Measurements from ENCODE around the gene FLT1.

FLT1 gene

GRCh38 chr13:28527629-28528028, 32.7 kb upstream of the FLT1 start:
- no peak for DNase-seq (ENCODE audit: low read depth, low spot score)

- DNase-seq (ENCODE audit: low read depth, low spot score), result no peak
Observed at GRCh38 chr13:28526876-28527275, 31.9 kb upstream of the FLT1 start.

GRCh38 chr13:28522871-28523270, 27.9 kb upstream of the FLT1 start:
- no peak for DNase-seq (ENCODE audit: low read depth, low spot score)

GRCh38 chr13:28513745-28514144, 18.8 kb upstream of the FLT1 start:
- no peak for DNase-seq (ENCODE audit: low read depth, low spot score)

- DNase-seq (ENCODE audit: low read depth, low spot score), result no peak
Observed at GRCh38 chr13:28510542-28510941, 15.6 kb upstream of the FLT1 start.

GRCh38 chr13:28510066-28510465, 15.1 kb upstream of the FLT1 start:
- no peak for DNase-seq (ENCODE audit: low read depth, low spot score)

GRCh38 chr13:28505543-28506135, 10.7 kb upstream of the FLT1 start:
- DNase-seq (ENCODE audit: low read depth, low spot score), result no peak

- no peak for DNase-seq (ENCODE audit: low read depth, low spot score)
Observed at GRCh38 chr13:28503182-28503967, 8.4 kb upstream of the FLT1 start.

GRCh38 chr13:28501547-28501946, 6.6 kb upstream of the FLT1 start:
- no peak for DNase-seq (ENCODE audit: low read depth, low spot score)

GRCh38 chr13:28499609-28500008, 4.7 kb upstream of the FLT1 start:
- DNase-seq (ENCODE audit: low read depth, low spot score), result no peak

- no peak for DNase-seq (ENCODE audit: low read depth, low spot score)
Observed at GRCh38 chr13:28498481-28499115, 3.7 kb upstream of the FLT1 start.

GRCh38 chr13:28497143-28497876, 2.4 kb upstream of the FLT1 start:
- DNase-seq (ENCODE audit: low read depth, low spot score), result no peak

- no peak for DNase-seq (ENCODE audit: low read depth, low spot score)
Observed at GRCh38 chr13:28496188-28496564, 1.2 kb upstream of the FLT1 start.

GRCh38 chr13:28495538-28496187, 735 bp upstream of the FLT1 start:
- DNase-seq (ENCODE audit: low read depth, low spot score), result no peak

GRCh38 chr13:28494504-28494777, 487 bp downstream of the FLT1 start:
- DNase-seq (ENCODE audit: low read depth, low spot score), result no peak

- no peak for DNase-seq (ENCODE audit: low read depth, low spot score)
Observed at GRCh38 chr13:28493740-28494503, 1.0 kb downstream of the FLT1 start.

GRCh38 chr13:28492569-28493367, 2.2 kb downstream of the FLT1 start:
- no peak for DNase-seq (ENCODE audit: low read depth, low spot score)

GRCh38 chr13:28490061-28490460, 4.9 kb downstream of the FLT1 start:
- DNase-seq (ENCODE audit: low read depth, low spot score), result no peak

- no peak for DNase-seq (ENCODE audit: low read depth, low spot score)
Observed at GRCh38 chr13:28489524-28489931, 5.4 kb downstream of the FLT1 start.

GRCh38 chr13:28488376-28489005, 6.4 kb downstream of the FLT1 start:
- no peak for DNase-seq (ENCODE audit: low read depth, low spot score)

Data from activated naive CD8-positive, alpha-beta T cell treated with anti-CD3 and anti-CD28 coated beads, Interleukin-2, amount 50 U/mL, for 16 hours (primary cell).